ENCODE measurements around the gene ELSPBP1.
"Not testable (repeated sequence)": the region's sequence is repeated elsewhere in the genome, so short reads cannot be mapped to it uniquely, and the experiment has no call there.

The ELSPBP1 gene

GRCh38 chr19:47994209-47994802, at the start of gene ELSPBP1:
Gene ELSPBP1 (plus strand): TSS chr19:47994632. CDS start chr19:48008668, 14,036 bp downstream.
- DNase-seq (ENCODE audit: low read depth, low spot score): no peak

- not testable (repeated sequence) for DNase-seq (ENCODE audit: low read depth, low spot score)
Measured at GRCh38 chr19:47949852-47950521, 44.4 kb upstream of the ELSPBP1 start.

GRCh38 chr19:47952132-47952531, 42.3 kb upstream of the ELSPBP1 start:
- DNase-seq (ENCODE audit: low read depth, low spot score): not testable (repeated sequence)

GRCh38 chr19:47955936-47956335, 38.5 kb upstream of the ELSPBP1 start:
- DNase-seq (ENCODE audit: low read depth, low spot score): peak; percentile 8

DNA sequence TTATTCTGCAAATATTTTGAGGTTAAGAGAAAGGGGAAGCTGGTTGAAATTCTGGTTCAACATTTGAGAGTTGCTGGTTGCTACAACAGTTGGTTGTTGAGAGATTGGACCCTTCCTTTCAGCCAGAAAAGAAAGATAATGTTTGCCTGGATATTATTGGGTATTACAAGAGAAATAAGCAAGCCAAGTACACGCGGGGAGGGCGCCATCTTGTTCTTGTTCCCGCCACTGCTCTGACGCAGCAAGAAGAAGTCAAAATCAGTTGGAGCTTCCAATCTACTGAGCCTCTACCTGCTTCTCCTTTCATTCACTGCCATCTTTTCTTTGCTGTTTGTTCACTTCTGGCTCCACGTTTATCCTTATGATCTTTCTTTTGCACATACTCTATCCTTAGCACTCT, 20.9 kb upstream of the ELSPBP1 start:
- DNase-seq (ENCODE audit: low read depth, low spot score): no peak

GRCh38 chr19:47991191-47991808, 3.1 kb upstream of the ELSPBP1 start:
- DNase-seq (ENCODE audit: low read depth, low spot score): no peak

DNA sequence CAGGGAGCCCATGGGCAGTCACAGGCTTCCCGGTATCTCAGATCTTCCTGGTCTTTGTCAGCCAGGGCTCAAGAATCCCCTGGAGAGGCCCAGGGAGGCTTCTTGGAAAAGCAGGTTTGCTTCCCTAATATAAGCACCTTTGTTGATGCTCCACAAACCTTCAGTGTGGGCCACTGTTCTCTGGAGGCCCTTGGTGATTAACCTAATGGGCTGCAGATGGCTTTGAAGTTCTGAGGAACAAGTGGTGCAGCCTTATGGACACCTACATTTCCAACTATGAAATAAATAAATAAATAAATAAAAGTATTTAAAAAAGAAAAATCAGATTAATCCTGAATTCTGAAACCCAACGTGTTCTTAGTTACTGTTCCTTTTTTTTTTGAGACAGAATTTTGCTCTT, 2.4 kb upstream of the ELSPBP1 start, which contains the start of gene BSPH1:
BSPH1 (minus strand) TSS at position 101 of the 400 bp plus-strand sequence; CDS start at position 12, 89 bp downstream.
- no peak for DNase-seq (ENCODE audit: low read depth, low spot score)

DNA sequence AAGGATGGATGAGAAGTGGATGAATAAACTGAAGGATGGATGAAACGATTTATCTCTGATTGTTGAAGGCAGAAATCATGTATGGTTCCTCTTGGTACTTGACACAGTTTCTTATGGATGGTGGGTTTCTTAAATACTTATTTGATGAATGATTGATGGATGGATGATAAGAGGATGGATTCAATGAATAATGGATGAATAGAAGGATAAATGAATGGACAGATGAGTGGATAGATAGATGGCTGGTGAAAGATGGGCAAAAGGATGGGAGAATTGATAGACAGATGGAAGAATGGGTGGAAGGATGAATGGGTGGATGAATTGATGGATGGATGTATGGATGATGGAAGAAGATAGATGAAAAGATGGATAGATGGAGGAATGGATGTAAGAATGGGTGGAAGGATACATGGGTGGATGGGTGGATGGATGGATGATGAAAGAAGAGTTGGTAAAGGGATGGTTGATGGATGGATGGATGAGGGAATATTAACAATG, 1.8 kb downstream of the ELSPBP1 start:
- no peak for DNase-seq (ENCODE audit: low read depth, low spot score)

DNA sequence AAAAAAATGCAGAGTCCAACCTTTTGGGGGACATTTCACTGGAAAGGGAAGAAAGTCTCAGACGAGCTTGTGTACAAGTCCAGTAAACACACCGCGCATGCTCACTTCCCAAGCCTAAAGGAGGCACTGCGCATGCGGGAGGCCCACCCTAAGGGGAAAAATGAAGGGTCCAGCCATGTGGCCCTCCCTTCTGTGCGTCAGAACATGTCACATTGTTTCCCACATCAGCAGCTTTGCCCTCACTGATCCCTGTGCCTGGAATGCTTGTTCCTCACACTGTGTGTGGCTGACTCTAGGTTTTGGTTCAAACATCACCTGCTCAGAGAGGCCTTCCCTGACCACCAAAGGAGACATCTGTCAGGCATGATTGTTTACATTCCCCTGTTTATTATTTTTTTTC, 4.4 kb downstream of the ELSPBP1 start:
- no peak for DNase-seq (ENCODE audit: low read depth, low spot score)

- DNase-seq (ENCODE audit: low read depth, low spot score): no peak
Measured at GRCh38 chr19:48000846-48001245, 6.4 kb downstream of the ELSPBP1 start.

- no peak for DNase-seq (ENCODE audit: low read depth, low spot score)
Measured at GRCh38 chr19:48004236-48004635, 9.8 kb downstream of the ELSPBP1 start.

DNA sequence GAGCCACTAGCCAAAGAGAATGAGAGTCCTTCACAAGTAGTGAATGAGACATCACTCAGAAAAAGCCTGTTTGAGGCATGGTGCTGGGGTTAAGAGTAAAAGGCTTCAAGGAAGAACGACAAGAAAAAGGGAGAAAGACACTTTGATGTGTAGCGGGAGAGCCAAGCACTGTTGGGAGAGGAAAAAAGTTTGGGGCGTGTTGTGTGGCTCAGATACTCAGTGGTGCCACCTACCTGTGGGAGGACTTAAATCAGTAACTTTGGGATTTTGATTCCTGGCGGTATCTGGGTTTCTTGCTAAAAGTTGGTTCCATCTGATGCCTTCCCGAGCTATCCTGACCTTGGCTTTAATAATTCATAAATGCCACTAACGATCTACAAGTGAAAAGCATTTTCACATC, 12.3 kb downstream of the ELSPBP1 start:
- no peak for DNase-seq (ENCODE audit: low read depth, low spot score)

GRCh38 chr19:48010932-48011758, 16.7 kb downstream of the ELSPBP1 start:
- DNase-seq (ENCODE audit: low read depth, low spot score): no peak

DNA sequence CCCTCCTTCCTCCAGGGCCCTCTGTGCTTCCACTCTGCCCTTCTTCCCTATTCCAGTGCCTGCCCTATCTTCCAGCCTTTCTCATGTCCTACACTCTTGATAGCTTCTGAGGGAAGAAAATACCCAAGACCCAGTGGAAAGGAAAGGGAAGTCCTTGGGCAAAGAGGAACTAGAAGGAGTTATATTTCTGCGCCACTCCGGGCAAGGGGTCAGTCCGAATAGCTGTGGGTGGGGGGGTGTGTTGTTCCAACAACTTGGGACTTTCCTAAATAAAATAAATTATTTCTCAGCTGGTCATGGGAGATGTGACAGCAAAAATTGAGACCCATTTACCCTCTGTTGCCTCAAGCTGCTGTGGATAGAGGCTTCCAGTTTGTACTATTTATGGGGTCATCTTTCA, 26.3 kb downstream of the ELSPBP1 start:
- no peak for DNase-seq (ENCODE audit: low read depth, low spot score)

DNA sequence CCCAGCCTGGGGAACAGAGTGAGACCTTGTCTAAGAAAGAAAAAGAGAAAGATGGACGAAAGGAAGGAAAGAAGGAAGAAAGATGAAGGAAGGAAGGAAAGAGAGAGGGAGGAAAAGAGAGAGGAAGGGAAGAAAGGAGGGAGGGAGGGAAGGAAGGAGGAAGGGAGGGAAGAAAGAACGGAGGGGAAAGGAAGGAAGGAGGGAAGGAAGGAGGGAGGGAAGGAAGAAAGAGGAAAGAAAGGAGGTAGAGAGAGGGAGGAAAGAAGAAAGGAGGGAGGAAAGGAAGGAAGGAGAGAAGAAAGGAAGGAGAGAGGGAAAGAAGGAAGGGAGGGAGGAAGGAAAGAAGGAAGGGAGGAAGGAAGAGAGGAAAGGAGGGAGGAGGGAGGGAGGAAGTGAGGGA, 28.6 kb downstream of the ELSPBP1 start:
- no peak for DNase-seq (ENCODE audit: low read depth, low spot score)

DNA sequence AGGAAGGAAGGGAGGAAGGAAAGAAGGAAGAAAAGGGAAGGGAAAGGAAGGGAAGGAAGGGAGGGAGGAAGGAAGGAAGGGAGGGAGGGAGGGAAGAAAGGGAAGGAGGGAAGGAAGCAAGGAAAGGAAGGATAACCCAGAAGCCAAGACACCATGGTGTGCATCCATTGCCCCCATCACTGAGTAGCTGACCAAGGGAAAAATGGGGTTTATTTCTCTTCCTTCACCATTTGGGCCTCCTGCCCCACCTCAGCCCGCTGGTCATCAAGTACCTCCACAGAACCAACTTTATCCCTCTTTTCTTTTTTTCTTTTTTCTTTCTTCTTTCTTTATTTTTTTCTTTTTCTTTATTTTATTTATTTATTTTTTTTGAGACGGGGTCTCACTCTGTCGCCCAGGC, 29.1 kb downstream of the ELSPBP1 start:
- no peak for DNase-seq (ENCODE audit: low read depth, low spot score)

DNA sequence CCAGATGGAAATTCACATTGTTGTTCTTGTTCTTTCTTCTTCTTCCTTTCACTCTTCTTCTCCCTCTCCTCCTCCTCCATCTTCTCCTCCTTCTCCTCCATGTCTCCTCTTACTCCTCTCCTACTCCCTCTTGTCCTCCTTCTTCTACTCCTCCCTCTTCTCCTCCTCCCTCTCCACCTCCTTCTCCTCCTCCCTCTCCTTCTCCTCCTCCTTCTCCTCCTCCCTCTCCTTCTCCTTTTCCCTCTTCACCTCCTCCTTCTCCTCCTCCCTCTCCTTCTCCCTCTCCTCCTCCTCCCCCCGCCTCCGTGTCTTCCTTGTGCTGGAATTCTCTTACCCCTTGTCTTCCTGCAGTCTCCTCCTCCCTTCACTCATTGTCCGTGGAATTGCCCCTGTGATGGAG, 31.0 kb downstream of the ELSPBP1 start:
- no peak for DNase-seq (ENCODE audit: low read depth, low spot score)

DNA sequence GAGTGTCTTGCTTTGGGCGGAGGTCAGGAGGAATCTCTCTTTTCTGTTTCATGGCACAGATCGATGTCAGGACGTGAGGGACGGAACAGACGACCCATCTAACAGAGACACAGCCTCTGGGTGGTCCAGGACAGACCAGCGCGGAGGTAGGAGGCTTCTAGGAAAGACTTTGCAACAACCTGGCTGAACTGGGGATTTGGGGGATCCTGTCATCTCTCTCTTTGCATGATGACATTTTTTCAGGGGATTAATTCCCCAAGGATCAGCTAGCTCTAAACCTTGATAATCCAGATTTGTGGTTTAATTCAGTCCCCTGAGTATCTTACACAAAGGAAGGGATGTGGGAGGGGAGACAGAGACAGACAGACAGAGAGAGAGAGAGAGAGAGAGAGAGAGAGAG, 35.0 kb downstream of the ELSPBP1 start:
- no peak for DNase-seq (ENCODE audit: low read depth, low spot score)

DNA sequence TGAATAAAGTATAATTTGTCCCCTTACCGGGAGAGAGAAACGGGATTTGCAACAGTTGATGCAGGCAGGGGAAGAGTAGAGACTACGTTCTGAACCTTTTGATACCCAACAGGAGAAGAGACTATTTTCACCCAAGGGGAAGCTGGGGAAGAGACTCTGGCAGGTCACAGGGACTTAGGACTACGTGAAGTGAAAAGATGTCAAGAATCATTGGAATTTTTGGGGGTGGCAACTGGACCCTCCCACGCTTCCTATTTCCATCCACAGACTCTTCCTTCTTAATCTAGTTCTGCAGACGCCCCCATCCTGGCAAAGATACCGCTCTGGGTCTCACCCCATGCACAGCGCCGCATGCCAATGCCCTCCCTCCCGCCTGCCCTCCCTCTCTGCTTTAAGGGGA, 35.6 kb downstream of the ELSPBP1 start:
- no peak for DNase-seq (ENCODE audit: low read depth, low spot score)

- DNase-seq (ENCODE audit: low read depth, low spot score): no peak
Measured at GRCh38 chr19:48033604-48034003, 39.2 kb downstream of the ELSPBP1 start.

- no peak for DNase-seq (ENCODE audit: low read depth, low spot score)
Measured at GRCh38 chr19:48036765-48037164, 42.3 kb downstream of the ELSPBP1 start.

Data from activated CD4-positive, CD25-positive, alpha-beta regulatory T cell treated with anti-CD3 and anti-CD28 coated beads, Interleukin-2, amount 50 U/mL, for 16 hours (primary cell).